ENCODE measurements around the gene AVPR2.
A peak's percentile ranks its signal among the peaks of the same experiment; 100 is the strongest.

The AVPR2 gene

DNA sequence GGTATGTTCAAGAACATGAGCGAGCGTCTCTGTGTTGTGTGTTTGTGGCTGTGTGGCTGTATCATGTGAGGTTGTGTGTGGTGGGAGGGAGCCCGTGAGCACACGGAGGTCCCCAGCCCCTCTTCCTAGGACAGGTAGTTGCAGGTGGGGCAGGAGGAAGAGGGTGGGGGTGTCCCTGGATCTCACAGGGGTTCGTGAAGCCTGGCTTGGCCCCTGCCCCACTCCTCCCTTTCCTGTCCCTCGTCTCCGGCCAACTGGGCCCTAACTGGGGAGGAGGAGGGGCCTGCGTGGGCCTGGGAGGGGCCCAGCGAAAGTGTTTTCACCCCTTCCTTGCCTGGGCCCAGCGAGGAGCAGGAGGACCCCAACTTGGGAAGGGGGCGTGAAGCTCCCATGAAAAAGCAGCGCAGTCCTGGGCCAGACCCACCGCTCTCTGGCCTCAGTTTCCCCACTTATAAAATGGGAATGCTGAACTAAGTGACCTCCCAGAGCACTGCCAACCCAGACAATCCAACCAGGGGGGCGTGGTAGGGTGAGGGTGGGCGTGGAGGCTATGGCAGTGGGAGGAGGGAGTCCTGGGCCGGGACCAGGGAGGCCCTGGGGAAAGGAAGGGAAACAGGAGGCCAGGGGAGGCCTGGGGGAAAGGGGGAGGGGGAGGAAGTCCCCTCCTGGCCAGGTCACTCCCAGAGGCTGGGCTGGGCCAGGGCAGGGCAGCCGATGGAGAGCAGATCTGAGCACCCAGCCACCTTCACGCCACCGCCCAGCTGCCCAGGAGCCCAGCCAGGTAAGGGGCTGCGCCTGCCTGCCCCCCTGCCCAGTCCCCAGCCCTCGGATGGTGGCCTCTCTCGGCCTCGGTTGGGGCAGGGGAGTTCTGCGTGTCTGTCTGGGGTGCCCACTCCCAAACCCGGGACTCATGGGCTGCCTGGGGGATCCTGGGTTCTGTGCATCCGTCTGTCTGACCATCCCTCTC is at the start of gene AVPR2:
Gene AVPR2 (plus strand): TSS at position 683 of the 967 bp plus-strand sequence. CDS start 473 bp downstream, outside the sequence.
- DNase-seq (no peak), ATAC-seq (peak; percentile 21)
- peak within 1 kb of the TSS; percentile 17 to 97 for H3K27ac Mint-ChIP-seq
- peaks cover 67% of the 10 kb centered on the region for H3K4me1 Mint-ChIP-seq
- H3K4me3 Mint-ChIP-seq, result peak within 1 kb of the TSS in 1 of 2 donors; percentile 53
- H3K27me3 Mint-ChIP-seq, result no peaks in the 10 kb centered on the region
- no peaks in the 10 kb centered on the region for H3K9me3 Mint-ChIP-seq

GRCh38 chrX:153854702-153855101 is 49.8 kb upstream of the AVPR2 start:
- H3K27ac Mint-ChIP-seq, result no peak overlapping the region
- DNase-seq (no peak), ATAC-seq (no peak)
- no peaks in the 10 kb centered on the region for H3K9me3 Mint-ChIP-seq
- H3K4me3 Mint-ChIP-seq, result no peak overlapping the region
- peaks cover 15% of the 10 kb centered on the region for H3K27me3 Mint-ChIP-seq
- peaks cover 12% of the 10 kb centered on the region for H3K4me1 Mint-ChIP-seq

DNA sequence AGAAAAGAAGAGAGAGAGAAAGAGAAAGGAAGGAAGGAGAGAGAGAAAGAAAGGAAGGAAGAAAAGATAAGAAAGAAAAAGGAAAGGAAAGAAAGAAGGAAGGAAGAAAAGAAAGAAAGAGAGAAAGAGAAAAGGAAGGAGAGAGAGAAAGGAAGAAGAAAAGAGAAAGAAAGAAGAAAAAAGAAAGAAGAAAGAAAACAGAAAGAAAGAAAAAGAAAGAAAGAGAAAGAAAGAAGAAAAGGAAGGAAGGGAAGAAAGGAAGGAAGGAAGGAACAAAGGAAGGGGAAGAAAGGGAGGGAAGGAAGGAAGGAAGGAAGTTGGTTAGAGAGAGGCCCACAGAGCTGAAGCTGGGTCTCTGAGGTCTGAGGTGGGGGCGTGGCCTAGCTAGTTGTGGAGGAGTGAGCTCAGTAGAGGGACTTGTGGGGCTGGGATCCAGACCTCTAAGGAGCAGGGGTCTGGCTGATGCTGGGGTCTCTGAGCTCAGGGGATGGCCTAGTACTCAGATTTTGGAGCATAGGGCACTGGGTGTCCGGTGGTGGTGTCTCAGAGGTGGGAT is 47.0 kb upstream of the AVPR2 start:
- H3K4me3 Mint-ChIP-seq, result no peak overlapping the region
- no peak for DNase-seq
- ATAC-seq, result no peak
- H3K27ac Mint-ChIP-seq, result no peak overlapping the region
- H3K9me3 Mint-ChIP-seq, result no peaks in the 10 kb centered on the region
- peaks cover 12% of the 10 kb centered on the region for H3K4me1 Mint-ChIP-seq
- peaks cover 8% of the 10 kb centered on the region for H3K27me3 Mint-ChIP-seq

DNA sequence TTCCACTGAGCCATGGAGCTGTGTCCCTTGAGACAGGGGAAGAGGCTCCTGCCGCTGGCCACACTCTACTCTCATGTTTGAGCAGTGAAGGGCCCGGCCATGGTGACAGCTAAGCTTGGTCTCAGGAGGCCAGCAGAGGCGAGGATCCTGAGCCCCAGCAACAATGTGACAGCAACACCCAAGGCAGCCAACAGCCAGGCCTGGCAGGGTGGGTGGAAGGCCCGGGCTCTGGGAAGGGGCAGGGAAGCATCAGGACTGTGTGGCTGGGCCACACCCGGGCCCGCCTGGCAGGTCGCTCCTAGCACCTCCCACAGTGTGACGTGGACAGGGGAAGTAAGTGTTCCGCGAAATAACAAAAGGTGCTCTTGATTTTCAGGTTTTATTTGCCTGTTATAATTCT is 43.3 kb upstream of the AVPR2 start:
- Mint-ChIP-seq H3K4me3 (no peak overlapping the region), H3K27me3 (no peaks in the 10 kb centered on the region), H3K27ac (peak overlapping the region in 1 of 2 donors; percentile 76), H3K9me3 (no peaks in the 10 kb centered on the region), H3K4me1 (peaks cover 12% of the 10 kb centered on the region)
- ATAC-seq, result no peak
- no peak for DNase-seq

DNA sequence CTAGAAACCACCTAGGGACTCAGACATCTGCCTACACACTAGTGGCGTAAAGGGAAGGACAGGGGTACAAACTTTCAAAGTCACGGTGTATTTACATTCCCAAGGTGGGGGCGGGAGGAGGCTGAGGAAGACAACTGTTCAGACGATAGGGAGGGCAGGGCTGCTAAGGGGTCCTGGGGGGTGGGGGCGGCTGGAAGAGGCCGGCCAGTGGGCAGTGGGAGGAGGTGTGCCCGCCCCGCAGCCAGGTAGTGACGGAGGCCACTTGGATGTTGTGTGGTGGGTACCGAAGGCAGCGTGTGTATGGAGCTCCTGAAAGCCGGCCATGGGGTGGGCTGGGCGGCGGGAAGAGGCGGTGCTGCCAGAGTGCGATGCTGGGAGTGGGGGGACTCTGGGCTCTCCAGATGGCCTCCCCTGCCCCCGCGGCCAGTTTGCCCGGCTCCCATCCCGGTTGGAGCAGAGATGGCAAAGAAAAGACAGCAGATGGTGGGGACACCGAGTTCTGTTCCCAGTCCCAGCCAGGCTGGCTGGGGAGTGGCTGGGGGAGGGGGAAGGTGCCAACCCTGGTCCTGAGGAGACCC is 42.7 kb upstream of the AVPR2 start:
- DNase-seq (no peak), ATAC-seq (no peak)
- no peaks in the 10 kb centered on the region for H3K27me3 Mint-ChIP-seq
- no peaks in the 10 kb centered on the region for H3K9me3 Mint-ChIP-seq
- no peak overlapping the region for H3K4me3 Mint-ChIP-seq
- H3K4me1 Mint-ChIP-seq, result peaks cover 10% of the 10 kb centered on the region
- peak overlapping the region in 1 of 2 donors; percentile 19 for H3K27ac Mint-ChIP-seq

DNA sequence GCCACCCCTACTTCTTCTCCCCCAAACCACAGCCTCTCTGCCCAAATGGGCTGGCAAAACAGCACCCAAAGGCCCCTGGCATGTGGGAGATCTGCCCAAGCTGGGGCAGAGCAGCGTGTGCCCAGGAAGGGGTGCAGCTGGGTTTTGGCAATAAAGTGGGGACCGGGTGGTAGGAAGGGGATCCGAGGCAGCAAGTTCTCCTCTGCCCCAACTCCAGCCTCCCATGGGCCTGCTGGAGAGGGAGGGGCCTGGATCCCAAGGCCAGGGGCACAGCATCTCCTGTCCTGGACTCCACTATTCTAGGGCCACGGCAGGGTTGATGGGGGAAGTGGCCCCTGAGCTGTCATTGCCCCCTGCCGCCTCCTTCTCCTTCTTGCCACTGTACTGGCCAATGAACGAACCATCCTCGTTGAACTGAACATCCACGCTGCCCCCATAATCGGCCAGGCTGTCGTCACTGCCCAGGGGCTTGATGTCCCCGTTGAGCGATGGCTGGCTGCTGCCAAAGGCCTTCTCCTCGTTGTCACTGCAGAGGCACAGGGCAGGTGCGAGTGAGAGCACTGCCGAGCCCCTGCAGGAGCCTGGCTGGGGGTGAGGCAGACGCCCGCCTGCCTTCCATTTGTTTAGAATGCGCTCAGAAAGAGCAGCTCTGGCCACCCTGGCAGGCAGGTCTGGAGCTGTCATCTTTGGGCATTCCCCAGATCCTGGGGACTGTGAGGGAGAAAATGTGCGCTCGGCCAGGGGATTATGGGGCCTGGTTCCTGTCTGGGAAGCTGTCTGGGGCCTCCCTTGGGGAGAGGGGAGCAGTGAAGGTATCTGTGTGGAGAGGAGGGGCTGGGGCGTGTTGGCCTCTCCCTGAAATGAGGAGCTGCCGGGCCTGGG is 41.9 kb upstream of the AVPR2 start:
- no peak for ATAC-seq

DNA sequence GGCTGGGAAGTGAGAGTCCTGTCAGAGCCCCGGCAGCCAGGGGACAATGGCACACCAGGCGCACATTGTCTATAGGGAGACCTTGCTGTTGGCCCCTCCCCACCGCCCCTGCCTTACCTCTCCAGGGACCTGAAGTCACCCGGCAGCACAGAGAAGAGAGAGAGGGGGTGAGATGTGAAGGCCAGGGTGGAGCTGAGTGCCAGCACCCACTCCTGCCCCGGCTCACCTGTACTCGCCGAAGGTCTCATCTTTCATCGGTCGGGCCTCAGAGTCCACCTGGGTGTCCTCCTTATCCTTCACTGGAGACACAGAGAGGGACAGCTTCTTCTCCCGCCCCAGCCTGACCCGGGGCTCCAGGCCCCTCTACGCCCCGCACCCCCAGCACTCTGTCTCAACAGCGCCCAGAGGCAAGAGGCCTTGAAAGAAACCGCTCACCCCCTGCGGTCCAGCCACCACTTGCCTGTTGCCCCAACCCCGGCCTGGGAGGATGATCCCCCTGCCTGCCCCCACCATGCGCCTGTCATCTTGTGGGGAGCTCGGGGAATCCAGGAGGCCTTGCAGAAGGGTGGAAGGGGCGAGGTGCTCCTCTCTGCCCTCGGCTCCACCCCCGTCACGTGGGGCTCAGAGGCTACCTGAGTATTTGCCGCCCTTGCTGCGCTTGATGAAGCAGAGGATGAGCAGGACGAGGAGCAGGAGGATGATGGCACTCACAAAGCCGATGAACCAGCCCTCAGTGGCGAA is 41.1 kb upstream of the AVPR2 start:
- Mint-ChIP-seq H3K4me1 (no peaks in the 10 kb centered on the region), H3K27ac (no peak overlapping the region), H3K27me3 (no peaks in the 10 kb centered on the region), H3K4me3 (no peak overlapping the region), H3K9me3 (no peaks in the 10 kb centered on the region)
- ATAC-seq (no peak), DNase-seq (no peak)

More for the DNA sequence above, 41.9 kb upstream of the AVPR2 start:
- Mint-ChIP-seq H3K27ac (no peak overlapping the region), H3K9me3 (no peaks in the 10 kb centered on the region), H3K4me3 (no peak overlapping the region), H3K4me1 (peaks cover 2% of the 10 kb centered on the region), H3K27me3 (no peaks in the 10 kb centered on the region)
- no peak for DNase-seq

DNA sequence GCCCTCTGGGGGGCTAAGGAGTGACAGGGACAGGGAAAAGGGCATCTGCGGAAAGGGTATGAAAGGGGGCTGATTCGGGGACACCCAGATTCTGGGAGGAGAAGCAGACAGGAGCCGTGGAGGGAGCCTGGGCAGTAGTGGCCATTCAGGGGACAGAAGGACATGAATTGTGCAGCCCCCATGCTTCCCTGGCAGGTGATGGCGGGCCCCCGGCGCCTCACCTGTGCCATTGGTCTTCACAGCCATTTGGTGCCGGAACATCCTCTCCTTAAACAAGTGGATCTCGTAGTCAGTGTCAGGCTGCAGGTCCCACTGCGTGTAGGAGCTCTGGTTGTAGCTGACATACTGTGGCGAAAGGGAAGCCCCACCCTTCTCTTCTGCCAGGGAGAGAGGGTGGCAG is 40.4 kb upstream of the AVPR2 start:
- H3K9me3 Mint-ChIP-seq, result no peaks in the 10 kb centered on the region
- no peaks in the 10 kb centered on the region for H3K4me1 Mint-ChIP-seq
- H3K27me3 Mint-ChIP-seq, result no peaks in the 10 kb centered on the region

GRCh38 chrX:153864561-153865320 is 39.7 kb upstream of the AVPR2 start:
- Mint-ChIP-seq H3K4me1 (no peaks in the 10 kb centered on the region), H3K27ac (no peak overlapping the region), H3K4me3 (no peak overlapping the region), H3K27me3 (no peaks in the 10 kb centered on the region), H3K9me3 (no peaks in the 10 kb centered on the region)
- no peak for ATAC-seq
- DNase-seq, result no peak

More for the DNA sequence above, 40.4 kb upstream of the AVPR2 start:
- Mint-ChIP-seq H3K4me3 (no peak overlapping the region), H3K27ac (no peak overlapping the region)
- ATAC-seq, result no peak
- no peak for DNase-seq

DNA sequence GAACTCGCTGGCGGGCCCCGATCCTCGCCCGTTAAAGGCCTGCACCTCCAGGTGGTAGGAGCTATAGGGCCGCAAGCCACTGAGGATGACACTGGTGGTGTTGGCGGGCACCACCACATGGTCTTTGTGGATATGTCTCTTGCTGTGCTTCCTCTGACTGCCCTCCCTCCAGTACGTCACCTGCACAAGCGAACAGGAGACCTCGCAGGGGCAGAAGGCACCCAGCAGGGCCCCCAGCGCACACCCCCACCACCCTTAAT is 39.2 kb upstream of the AVPR2 start:
- Mint-ChIP-seq H3K4me1 (no peaks in the 10 kb centered on the region), H3K4me3 (no peak overlapping the region), H3K27ac (no peak overlapping the region), H3K27me3 (no peaks in the 10 kb centered on the region), H3K9me3 (no peaks in the 10 kb centered on the region)
- ATAC-seq, result no peak
- DNase-seq, result no peak

DNA sequence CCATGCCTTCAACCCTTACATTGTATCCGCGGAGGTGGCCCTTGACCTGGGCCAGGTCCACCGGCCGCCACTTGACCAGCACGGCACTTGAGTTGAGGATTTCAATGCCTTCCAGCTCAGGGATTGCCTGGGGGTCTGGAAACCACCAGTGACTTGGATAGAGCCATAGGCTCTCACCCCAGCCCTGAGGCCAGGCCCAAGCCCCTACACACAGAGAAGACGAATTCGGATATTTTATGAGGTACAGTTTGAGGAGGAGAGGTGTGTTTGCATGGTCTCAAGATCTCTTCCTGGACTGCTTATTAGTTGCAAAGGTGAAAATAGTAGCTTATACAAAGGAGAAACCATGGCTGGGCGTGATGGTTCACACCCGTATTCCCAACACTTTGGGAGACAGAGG is 38.8 kb upstream of the AVPR2 start:
- Mint-ChIP-seq H3K4me1 (no peaks in the 10 kb centered on the region), H3K27me3 (no peaks in the 10 kb centered on the region), H3K27ac (no peak overlapping the region), H3K9me3 (no peaks in the 10 kb centered on the region), H3K4me3 (no peak overlapping the region)
- no peak for ATAC-seq
- no peak for DNase-seq

DNA sequence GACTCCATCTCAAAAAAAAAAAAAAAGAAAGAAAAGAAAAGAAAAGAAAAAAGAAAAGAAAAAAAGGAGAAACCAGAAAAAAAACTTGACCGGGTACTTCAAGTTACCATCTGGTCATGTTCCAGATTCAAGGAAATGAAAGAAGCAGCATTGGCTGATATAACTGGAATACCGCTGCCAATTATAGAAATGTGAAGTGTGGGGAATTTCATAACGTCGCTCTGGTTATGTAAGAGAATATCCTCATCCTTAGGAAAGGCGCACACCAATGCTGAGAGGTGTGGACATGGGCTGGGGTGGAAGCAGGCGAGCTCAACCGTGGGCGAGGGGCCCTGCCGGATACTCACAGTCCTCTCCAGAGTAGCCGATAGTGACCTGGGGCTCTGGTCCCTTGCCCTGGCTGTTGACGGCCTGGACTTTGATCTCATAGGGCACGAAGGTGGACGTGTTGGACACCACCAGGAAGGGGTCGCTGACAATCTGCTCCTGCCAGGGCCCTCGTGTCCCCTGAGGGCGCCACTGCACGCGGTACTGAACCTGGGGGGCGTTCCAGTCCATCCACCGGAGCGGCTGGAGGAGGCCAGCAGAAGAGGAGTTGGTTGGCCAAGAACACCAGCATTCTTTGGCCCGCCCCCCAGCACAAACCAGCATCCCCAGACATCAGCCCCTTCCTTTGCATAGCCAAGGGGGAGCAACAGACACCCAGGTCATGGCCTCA is 38.0 kb upstream of the AVPR2 start:
- DNase-seq (no peak), ATAC-seq (no peak)
- Mint-ChIP-seq H3K4me3 (no peak overlapping the region), H3K27ac (no peak overlapping the region), H3K27me3 (no peaks in the 10 kb centered on the region), H3K9me3 (no peaks in the 10 kb centered on the region), H3K4me1 (no peaks in the 10 kb centered on the region)

DNA sequence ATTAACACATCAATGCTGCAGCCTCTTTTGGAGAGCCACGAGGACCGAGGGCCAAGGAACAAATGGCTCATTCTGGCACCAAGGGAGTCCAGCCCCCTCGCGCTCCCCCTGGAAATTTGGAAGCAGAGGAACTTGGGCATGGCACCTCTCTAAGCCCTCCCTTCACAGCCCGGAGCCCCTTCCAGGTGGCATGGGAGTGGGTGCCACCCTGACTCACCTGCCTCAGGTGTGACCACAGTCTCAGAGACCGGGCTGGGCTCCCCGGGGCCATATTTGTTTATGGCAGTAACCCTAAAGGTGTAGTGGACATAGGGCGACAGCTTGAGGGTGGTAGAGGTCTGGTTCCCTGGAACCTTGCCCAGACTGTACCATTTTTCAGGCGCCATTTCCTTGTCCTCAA is 37.3 kb upstream of the AVPR2 start:
- Mint-ChIP-seq H3K27me3 (peaks cover 2% of the 10 kb centered on the region), H3K9me3 (no peaks in the 10 kb centered on the region), H3K4me1 (no peaks in the 10 kb centered on the region), H3K4me3 (no peak overlapping the region), H3K27ac (no peak overlapping the region)
- DNase-seq (no peak), ATAC-seq (no peak)

GRCh38 chrX:153867671-153868070 is 36.8 kb upstream of the AVPR2 start:
- Mint-ChIP-seq H3K9me3 (no peaks in the 10 kb centered on the region), H3K27ac (no peak overlapping the region), H3K27me3 (peaks cover 8% of the 10 kb centered on the region), H3K4me1 (no peaks in the 10 kb centered on the region), H3K4me3 (no peak overlapping the region)
- no peak for ATAC-seq
- DNase-seq, result no peak
